HG03432 (cell line): ENCODE results near the gene GSTA3.
"Not testable (repeated sequence)": the region's sequence is repeated elsewhere in the genome, so short reads cannot be mapped to it uniquely, and the experiment has no call there.

Source experiments
- ATAC-seq: cut with Tn5 transposase; IDR thresholded peaks from one replicate; pipeline ENCODE4 v1.9.1; 2021; ENCODE audit warnings: mild to moderate bottlenecking, moderate library complexity; ENCODE audit not compliant: unreplicated experiment

Gene GSTA3

GRCh38 chr6:52868240-52868639 lies 41.3 kb downstream of the GSTA3 start:
- no peak for ATAC-seq

DNA sequence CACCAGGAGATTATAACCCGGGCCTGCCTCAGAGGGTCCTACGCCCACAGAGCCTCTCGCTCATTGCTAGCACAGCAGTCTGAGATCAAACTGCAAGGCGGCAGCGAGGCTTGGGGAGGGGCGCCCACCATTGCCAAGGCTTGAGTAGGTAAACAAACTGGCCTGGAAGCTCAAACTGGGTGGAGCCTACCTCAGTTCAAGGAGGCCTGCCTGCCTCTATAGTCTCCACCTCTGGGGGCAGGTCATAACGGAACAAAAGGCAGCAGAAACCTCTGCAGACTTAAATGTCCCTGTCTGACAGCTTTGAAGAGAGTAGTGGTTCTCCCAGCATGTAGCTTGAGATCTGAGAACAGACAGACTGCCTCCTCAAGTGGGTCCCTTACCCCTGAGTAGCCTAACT lies 48.3 kb downstream of the GSTA3 start:
- ATAC-seq = not testable (repeated sequence)

DNA sequence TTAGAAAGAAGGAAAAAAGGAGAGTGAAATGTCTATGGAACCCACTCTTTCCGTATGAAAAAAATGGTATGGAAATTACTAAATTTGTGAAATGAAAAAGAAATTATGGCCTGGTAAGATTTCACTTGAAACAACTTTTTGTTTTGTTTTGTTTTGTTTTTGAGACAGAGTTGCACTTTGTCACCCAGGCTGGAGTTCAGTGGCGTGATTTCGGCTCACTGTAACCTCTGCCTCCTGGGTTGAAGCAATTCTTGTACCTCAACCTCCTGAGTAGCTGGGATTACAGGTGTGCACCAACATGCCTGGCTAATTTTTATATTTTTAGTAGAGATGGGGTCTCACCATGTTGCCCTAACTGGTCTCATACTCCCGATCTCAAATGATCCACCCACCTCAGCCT lies 51.1 kb downstream of the GSTA3 start:
- no peak for ATAC-seq

GRCh38 chr6:52856137-52856536 lies 53.4 kb downstream of the GSTA3 start:
- not testable (repeated sequence) for ATAC-seq

- ATAC-seq = no peak
Measured at GRCh38 chr6:52849137-52849536, 60.4 kb downstream of the GSTA3 start.
